ENCODE data around the gene GDF7.

GDF7 gene

DNA sequence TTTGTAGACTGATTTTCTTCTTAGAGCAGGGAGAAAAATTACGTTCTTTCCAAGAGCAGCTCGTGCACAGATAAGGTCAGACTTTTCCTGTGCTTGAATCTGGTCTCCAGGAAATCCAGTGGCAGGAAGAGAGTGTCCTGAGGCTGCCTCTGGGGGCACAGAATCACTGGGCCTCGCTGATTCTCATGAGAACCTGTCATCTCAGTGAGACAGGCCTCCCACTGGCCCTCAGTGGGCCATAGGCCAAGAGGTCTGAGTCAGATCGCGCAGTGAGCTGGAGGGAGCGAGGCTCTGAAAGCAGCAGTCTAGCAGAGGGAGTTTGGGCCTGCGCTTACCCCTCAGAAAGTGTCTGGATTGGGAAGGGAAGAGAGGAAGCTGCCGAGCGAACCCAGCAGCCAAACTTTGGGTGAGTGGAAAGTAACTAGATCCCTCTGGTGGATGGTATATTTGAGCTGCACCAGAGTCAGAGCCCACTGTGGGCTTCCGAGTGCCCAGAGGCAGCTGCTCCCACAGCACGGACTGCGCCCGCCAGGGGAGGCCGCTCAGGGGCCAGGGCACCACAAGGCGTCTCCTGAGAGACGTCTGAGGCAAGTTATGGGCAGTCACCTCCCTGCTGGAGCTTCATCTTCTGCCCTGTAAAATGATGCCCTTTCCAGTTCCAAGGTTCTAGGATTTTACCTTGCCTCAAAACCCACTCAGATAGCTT, 8.2 kb downstream of the GDF7 start:
- H3K27me3 ChIP-seq (ENCODE audit: insufficient read depth, poor library complexity, severe bottlenecking) = peaks cover 32% of the 10 kb centered on the region
- H3K36me3 ChIP-seq (ENCODE audit: low read depth) = no peaks in the 10 kb centered on the region
- ATAC-seq (ENCODE audit: low read depth) (peak; percentile 73), DNase-seq (ENCODE audit: low spot score) (no peak)
- no peaks in the 10 kb centered on the region for H3K4me1 ChIP-seq (ENCODE audit: insufficient read depth, poor library complexity, severe bottlenecking)
- TF ChIP-seq CTCF (IDR thresholded peaks at IDR 0.05; ENCODE audit: poor library complexity, severe bottlenecking) = no peak
- no peak overlapping the region for H3K27ac ChIP-seq (ENCODE audit: poor library complexity, severe bottlenecking)
- H3K4me3 ChIP-seq (ENCODE audit: severe bottlenecking) = no peak overlapping the region
- H3K9me3 ChIP-seq (ENCODE audit: severe bottlenecking) = no peaks in the 10 kb centered on the region

- Histone ChIP-seq H3K4me1 (ENCODE audit: insufficient read depth, poor library complexity, severe bottlenecking) (no peaks in the 10 kb centered on the region), H3K4me3 (ENCODE audit: severe bottlenecking) (no peak overlapping the region), H3K27ac (ENCODE audit: poor library complexity, severe bottlenecking) (no peak overlapping the region), H3K27me3 (ENCODE audit: insufficient read depth, poor library complexity, severe bottlenecking) (peaks cover 25% of the 10 kb centered on the region), H3K9me3 (ENCODE audit: severe bottlenecking) (no peaks in the 10 kb centered on the region), H3K36me3 (ENCODE audit: low read depth) (no peaks in the 10 kb centered on the region)
- no peak for DNase-seq (ENCODE audit: low spot score)
- TF ChIP-seq CTCF (IDR thresholded peaks at IDR 0.05; ENCODE audit: poor library complexity, severe bottlenecking) = no peak
- ATAC-seq (ENCODE audit: low read depth) = peak; percentile 71
Observed at GRCh38 chr2:20675701-20676352, 8.9 kb downstream of the GDF7 start.

DNA sequence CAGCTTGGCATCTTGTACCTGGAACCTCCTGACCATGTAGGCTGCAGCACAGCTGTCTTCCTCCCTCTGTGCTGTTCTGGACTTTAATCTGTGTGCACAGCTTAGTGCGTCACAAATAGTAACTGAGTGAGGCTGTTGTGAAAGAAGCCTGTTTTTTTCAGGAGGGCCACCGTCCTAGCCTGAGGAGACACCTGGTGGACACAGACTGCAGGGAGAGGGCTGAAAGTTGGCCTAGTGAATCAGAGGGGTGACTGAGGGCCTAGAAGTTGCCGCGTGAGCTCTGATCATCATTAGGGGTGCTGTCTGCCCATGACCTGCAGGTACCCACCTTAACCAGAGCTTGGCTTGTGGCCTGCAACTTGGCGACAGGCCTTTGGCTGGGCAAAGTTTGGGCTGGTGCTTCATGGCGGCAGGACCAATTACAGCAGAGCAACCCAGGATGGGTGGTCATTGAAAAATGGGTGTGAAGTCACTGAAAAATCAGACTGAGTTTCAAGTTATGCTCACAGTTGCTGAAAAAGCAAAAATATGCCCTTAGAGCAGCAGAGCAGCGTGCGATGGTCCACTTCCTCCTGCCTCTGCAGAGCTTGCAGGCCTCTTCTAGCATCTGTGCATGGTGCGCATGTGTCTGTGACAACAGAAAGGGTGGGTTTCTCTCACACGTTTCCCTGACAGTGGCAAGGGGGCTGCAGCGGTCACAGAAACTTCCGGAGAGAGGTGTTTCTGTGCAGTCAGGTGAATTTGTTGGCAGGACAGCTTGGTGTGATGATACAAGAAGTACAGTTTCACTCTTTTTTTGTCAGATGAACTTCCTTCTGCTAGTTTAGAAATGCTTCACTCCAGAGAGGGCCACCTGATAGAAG, 9.6 kb downstream of the GDF7 start:
- ATAC-seq (ENCODE audit: low read depth) = no peak
- Histone ChIP-seq H3K4me3 (ENCODE audit: severe bottlenecking) (no peak overlapping the region), H3K4me1 (ENCODE audit: insufficient read depth, poor library complexity, severe bottlenecking) (no peaks in the 10 kb centered on the region), H3K9me3 (ENCODE audit: severe bottlenecking) (no peaks in the 10 kb centered on the region), H3K36me3 (ENCODE audit: low read depth) (no peaks in the 10 kb centered on the region), H3K27ac (ENCODE audit: poor library complexity, severe bottlenecking) (no peak overlapping the region), H3K27me3 (ENCODE audit: insufficient read depth, poor library complexity, severe bottlenecking) (peaks cover 18% of the 10 kb centered on the region)
- no peak for DNase-seq (ENCODE audit: low spot score)
- TF ChIP-seq CTCF (IDR thresholded peaks at IDR 0.05; ENCODE audit: poor library complexity, severe bottlenecking) = no peak

DNA sequence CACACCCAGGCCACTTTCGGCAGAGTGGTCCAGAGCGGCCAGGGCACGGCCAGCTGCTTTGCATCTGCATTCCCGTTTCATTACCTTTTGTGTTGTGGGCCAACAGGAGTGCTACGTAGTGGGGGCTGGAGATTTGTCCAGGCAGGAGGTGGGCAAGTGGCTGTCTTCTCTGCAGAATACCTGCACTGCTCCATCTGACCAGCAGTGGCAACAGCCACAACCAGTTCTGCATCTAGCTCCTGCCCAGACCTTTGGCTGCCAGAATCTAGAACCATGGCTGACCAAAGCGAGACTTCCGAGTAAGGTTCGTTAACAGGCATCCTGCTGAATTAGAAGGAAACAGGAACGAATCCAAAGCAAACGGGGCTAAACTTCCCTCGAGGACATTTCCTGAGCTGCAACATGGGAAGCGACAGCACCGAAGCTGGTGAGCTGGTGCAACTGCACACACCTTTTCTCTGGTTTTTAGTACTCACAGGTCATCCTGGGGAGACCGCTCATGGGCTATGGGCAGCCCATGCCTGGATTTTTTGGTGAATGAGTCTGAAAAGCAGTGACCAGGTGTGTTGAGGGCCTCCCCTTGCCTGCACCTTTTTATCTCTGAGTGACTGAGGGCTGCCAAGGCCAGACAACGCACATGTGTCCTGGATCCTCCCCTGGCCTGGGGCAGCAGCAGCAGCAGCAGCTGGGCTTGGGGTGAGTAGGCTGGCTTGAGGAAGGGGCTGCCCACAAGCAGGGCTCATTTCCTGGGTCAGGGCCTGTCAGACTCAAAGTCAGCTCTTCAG, 10.5 kb downstream of the GDF7 start:
- no peak overlapping the region for H3K4me3 ChIP-seq (ENCODE audit: severe bottlenecking)
- TF ChIP-seq CTCF (IDR thresholded peaks at IDR 0.05; ENCODE audit: poor library complexity, severe bottlenecking) = no peak
- ATAC-seq (ENCODE audit: low read depth) (0 out of 3 replicates have a peak, but pooled peaks have one; percentile 17), DNase-seq (ENCODE audit: low spot score) (no peak)
- no peaks in the 10 kb centered on the region for H3K9me3 ChIP-seq (ENCODE audit: severe bottlenecking)
- peaks cover 9% of the 10 kb centered on the region for H3K27me3 ChIP-seq (ENCODE audit: insufficient read depth, poor library complexity, severe bottlenecking)
- H3K27ac ChIP-seq (ENCODE audit: poor library complexity, severe bottlenecking) = no peak overlapping the region
- no peaks in the 10 kb centered on the region for H3K36me3 ChIP-seq (ENCODE audit: low read depth)
- no peaks in the 10 kb centered on the region for H3K4me1 ChIP-seq (ENCODE audit: insufficient read depth, poor library complexity, severe bottlenecking)

Data from RWPE2 (cell line).